Activated CD4-positive, alpha-beta T cell treated with anti-CD3 and anti-CD28 coated beads, Interleukin-2, amount 50 U/mL, for 1 hour (primary cell): Measurements from ENCODE around the gene RNU7-1.

Experiments used
- DNase-seq: peaks from one replicate; pipeline ENCODE4 v3.0.0-alpha.2; 2020

The RNU7-1 gene

GRCh38 chr12:6938353-6939190, 5.0 kb upstream of the RNU7-1 start:
- no peak for DNase-seq

GRCh38 chr12:6939191-6939540, 4.5 kb upstream of the RNU7-1 start:
- DNase-seq: no peak

DNA sequence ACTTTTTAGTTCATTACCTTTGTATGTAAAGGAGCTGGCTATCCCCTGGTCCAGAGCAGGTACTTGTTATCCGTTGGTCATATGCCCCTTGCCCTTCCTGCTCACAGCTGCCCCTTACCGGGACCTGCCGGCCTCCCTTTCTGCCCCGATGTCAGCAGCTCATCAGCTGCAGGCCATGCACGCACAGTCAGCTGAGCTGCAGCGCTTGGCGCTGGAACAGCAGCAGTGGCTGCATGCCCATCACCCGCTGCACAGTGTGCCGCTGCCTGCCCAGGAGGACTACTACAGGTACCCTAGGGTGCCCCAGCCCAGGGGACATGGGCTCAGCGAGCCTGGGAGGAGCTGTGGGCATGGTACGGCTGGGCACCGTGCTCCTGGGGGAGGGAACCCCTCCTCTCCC, 2.3 kb upstream of the RNU7-1 start:
- no peak for DNase-seq

GRCh38 chr12:6941782-6942181, 1.8 kb upstream of the RNU7-1 start:
- no peak for DNase-seq

DNA sequence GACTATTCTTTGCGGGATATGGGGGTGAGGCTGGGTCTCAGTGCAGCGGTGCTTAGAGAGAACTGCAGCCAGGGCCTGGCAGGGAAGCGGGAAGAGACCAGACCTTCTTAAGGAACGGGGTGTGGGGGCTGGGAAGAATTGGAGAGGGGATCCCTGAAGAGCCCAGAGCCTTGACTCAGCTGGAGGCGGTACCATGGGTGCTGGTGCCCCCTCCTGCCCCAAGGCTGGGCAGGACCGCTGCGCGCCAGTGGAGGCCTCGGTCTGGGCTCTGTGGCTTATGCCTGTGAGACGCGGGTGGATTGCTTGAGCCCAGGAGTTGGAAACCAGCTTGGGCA, 1.3 kb upstream of the RNU7-1 start:
- DNase-seq: no peak

DNA sequence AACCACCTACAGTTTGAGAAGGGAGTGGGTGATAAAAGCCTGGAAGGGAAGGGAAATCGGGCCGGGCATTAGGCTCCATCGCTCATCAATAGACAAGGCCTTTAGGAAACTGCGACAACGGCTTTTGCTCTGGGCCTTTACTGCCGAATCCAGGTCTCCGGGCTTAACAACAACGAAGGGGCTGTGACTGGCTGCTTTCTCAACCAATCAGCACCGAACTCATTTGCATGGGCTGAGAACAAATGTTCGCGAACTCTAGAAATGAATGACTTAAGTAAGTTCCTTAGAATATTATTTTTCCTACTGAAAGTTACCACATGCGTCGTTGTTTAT, 261 bp upstream of the RNU7-1 start:
- DNase-seq: peak; percentile 75

GRCh38 chr12:6944381-6945186, 968 bp downstream of the RNU7-1 start:
- DNase-seq: peak; percentile 83

- DNase-seq: no peak
Observed at GRCh38 chr12:6945613-6946012, 2.0 kb downstream of the RNU7-1 start.

GRCh38 chr12:6946033-6946919, 2.7 kb downstream of the RNU7-1 start:
- peak; percentile 54 for DNase-seq

DNA sequence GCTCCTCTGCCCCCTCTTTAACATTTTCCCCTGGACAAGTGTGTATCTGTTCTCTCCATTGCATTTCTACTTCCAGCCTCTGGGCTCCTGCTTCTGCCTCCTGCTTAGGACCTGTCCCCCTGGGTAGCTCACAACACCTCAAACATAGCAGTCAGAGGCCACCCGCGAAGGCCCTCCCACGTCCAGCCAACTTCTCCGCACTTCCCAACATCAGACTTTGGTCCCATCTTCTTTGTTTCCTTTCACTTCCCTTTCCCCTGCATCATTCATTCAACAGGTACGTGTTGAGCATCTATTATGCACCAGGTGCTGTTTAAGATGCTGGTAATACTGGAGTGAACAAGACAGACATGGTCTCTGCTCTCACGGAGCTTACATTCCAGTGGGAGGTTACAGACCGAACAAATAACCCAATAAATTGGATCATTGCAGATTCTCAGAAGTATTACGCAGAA, 3.3 kb downstream of the RNU7-1 start:
- no peak for DNase-seq

- DNase-seq: no peak
Observed at GRCh38 chr12:6947615-6948014, 4.0 kb downstream of the RNU7-1 start.

DNA sequence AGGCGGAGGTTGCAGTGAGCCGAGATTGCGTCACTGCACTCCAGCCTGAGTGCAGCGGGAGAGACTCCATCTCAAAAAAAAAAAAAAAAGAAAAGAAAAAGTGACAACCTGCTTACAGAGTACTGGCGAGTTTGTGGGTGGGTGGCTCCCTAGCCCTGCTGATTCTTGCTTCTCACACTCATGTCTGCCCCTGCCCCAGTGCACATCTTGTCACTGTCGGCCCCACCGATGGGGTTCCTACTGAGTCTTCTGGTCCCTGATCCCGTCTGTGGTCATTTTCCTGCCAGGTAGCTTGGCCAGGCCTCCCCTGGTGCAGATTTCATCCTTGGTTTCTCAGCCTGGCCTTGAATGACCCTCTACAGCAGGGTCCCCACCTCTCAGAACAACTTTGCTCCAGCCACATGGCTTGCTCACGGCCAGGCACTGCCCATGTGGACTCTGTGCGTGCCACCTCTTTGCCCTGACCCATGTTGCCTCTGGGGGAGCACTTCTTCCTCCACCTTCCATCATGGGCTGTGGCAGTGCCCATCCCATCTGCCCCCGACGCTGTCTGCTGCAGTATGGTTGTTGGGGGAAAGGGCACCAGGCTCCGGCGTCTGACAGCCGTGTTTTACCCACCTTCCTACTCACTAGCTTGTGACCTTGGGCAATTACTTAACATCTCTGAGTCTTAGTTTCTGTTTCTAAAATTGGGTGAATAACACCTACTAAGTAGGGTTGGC, 5.4 kb downstream of the RNU7-1 start:
- no peak for DNase-seq

- DNase-seq: no peak
Observed at GRCh38 chr12:6950401-6950801, 6.8 kb downstream of the RNU7-1 start.

- DNase-seq: peak; percentile 46
Observed at GRCh38 chr12:6950811-6951540, 7.4 kb downstream of the RNU7-1 start, which contains the start of gene PTPN6. PTPN6 (plus strand) TSS chr12:6951356; CDS start chr12:6951513, 157 bp downstream.

DNA sequence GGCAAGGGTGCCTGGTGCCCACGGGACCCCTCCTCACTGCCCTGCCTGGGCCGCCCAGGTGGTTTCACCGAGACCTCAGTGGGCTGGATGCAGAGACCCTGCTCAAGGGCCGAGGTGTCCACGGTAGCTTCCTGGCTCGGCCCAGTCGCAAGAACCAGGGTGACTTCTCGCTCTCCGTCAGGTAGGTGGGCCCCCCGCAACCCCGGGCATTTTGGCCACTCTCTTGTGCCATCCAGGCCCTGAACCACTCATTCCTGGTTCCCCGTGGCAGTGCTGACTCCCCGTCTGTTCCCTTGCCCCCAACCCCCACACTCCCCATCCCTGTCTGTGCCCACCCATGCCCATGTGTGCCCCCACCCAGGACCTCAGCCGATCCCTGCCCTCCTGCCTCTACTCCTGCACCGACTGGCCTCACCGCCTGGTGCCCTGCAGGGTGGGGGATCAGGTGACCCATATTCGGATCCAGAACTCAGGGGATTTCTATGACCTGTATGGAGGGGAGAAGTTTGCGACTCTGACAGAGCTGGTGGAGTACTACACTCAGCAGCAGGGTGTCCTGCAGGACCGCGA, 8.0 kb downstream of the RNU7-1 start:
- peak; percentile 41 for DNase-seq

- DNase-seq: no peak
Observed at GRCh38 chr12:6952121-6952862, 8.7 kb downstream of the RNU7-1 start.

GRCh38 chr12:6952863-6953441, 9.3 kb downstream of the RNU7-1 start:
- DNase-seq: no peak

GRCh38 chr12:6953442-6954315, 10.1 kb downstream of the RNU7-1 start:
- peak; percentile 74 for DNase-seq
